HUES64 (cell line): Measurements from ENCODE around the gene KRTAP2-3.
"Not testable (repeated sequence)": the region's sequence is repeated elsewhere in the genome, so short reads cannot be mapped to it uniquely, and the experiment has no call there.

Source experiments
- H3K27ac ChIP-seq: 2 replicates; pipeline ENCODE4 v1.7.0; 2013; ENCODE audit warnings: low read depth, low read length, inconsistent platforms
- H3K27me3 ChIP-seq: 2 replicates; pipeline ENCODE4 v1.6.1; 2013; ENCODE audit warnings: mild to moderate bottlenecking, low read length; ENCODE audit not compliant: insufficient read depth
- H3K36me3 ChIP-seq: 2 replicates; pipeline ENCODE4 v1.6.1; 2013; ENCODE audit warnings: mild to moderate bottlenecking, low read length; ENCODE audit not compliant: insufficient read depth
- H3K4me1 ChIP-seq: 2 replicates; pipeline ENCODE4 v1.6.1; 2013; ENCODE audit warnings: mild to moderate bottlenecking, low read length, moderate library complexity; ENCODE audit not compliant: insufficient read depth
- H3K4me3 ChIP-seq: 2 replicates; pipeline ENCODE4 v1.5.1; 2013; ENCODE audit warnings: mild to moderate bottlenecking, low read length, moderate library complexity
- H3K9ac ChIP-seq: 2 replicates; pipeline ENCODE4 v1.6.1; 2013; ENCODE audit warnings: mild to moderate bottlenecking, low read depth, low read length
- H3K9me3 ChIP-seq: 2 replicates; pipeline ENCODE4 v1.6.1; 2013; ENCODE audit warnings: low read depth, low read length; ENCODE audit not compliant: insufficient read depth
- WGBS: fragments of 150-250, 120-280 bp; methylation state at CpG from one replicate; pipeline ENCODE4 v1.1.7; 2013; ENCODE audit warnings: missing lambda C conversion rate; 5-methylcytosine and 5-hydroxymethylcytosine counted together

Gene KRTAP2-3

GRCh38 chr17:41065016-41065689 lies 5.2 kb upstream of the KRTAP2-3 start:
- not testable (repeated sequence) for H3K27ac ChIP-seq, H3K36me3 ChIP-seq, H3K27me3 ChIP-seq, H3K4me1 ChIP-seq, H3K9ac ChIP-seq, H3K4me3 ChIP-seq, H3K9me3 ChIP-seq
- 97% methylated on average over 3 of the region's 16 CpGs for WGBS

DNA sequence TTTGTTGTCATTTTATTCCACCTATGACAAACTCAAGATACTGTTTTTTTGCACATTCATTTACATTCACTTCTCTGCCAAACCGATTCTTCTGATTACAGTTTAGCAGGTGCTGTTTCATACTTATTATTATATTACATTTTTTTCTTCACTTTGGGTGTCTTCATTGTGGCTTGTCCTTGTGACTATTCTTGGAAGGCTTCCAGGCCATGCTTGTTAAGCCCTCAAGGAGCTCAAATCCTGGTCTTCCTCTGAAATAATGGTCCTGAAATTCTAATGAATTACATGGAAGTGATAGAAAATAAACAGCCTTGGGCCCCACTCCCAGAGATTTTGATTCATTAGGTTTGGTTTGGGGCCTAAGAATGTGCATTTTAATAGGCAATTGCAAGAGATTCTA lies 4.4 kb upstream of the KRTAP2-3 start:
- H3K4me3 ChIP-seq: no peak overlapping the region
- H3K4me1 ChIP-seq: peaks cover 3% of the 10 kb centered on the region; the same call in 1 of the 2 replicates
- H3K9me3 ChIP-seq: no peaks in the 10 kb centered on the region
- no peak overlapping the region for H3K9ac ChIP-seq
- no peaks in the 10 kb centered on the region for H3K27me3 ChIP-seq
- no peaks in the 10 kb centered on the region for H3K36me3 ChIP-seq
- WGBS: no CpG with 5 or more reads among the region's 1 CpG
- H3K27ac ChIP-seq: no peak overlapping the region

- 97% methylated on average over 2 of the region's 4 CpGs for WGBS
Observed at GRCh38 chr17:41063449-41063848, 3.5 kb upstream of the KRTAP2-3 start.

DNA sequence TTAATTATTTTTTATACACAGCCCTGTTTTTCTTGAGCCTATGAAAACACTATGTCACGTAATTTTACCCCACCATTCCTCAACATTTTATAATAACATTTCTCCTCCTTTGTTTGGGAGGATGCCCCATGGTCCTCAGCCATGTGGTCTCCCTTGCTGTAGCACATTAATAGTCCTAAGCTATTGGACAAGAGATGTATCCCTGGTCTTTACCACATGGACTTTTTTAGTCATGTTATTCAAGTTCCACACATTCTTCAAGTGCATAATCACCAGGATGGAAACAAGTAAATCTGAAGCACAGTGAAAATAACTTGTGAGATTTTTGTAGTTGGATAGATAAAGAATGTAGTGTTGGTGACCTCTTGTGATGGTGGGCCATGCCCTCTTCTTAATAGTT lies 2.0 kb upstream of the KRTAP2-3 start:
- Histone ChIP-seq H3K27me3 (no peaks in the 10 kb centered on the region), H3K9ac (no peak overlapping the region), H3K9me3 (0 out of 2 replicates have a peak, but pooled peaks cover 4% of the 10 kb centered on the region), H3K36me3 (no peaks in the 10 kb centered on the region), H3K4me1 (peaks cover 7% of the 10 kb centered on the region; the same call in 1 of the 2 replicates), H3K27ac (no peak overlapping the region), H3K4me3 (no peak overlapping the region)
- 100% methylated on average over 1 of the region's 1 CpG for WGBS

More at GRCh38 chr17:41063449-41063848, 3.5 kb upstream of the KRTAP2-3 start:
- H3K4me3 ChIP-seq: no peak overlapping the region
- no peaks in the 10 kb centered on the region for H3K9me3 ChIP-seq
- no peak overlapping the region for H3K27ac ChIP-seq
- H3K4me1 ChIP-seq: peaks cover 7% of the 10 kb centered on the region; the same call in 1 of the 2 replicates
- no peaks in the 10 kb centered on the region for H3K27me3 ChIP-seq
- no peaks in the 10 kb centered on the region for H3K36me3 ChIP-seq
- H3K9ac ChIP-seq: no peak overlapping the region

GRCh38 chr17:41059276-41060051 lies 450 bp downstream of the KRTAP2-3 start:
- H3K9ac ChIP-seq, H3K4me1 ChIP-seq, H3K9me3 ChIP-seq, H3K27me3 ChIP-seq, H3K27ac ChIP-seq, H3K4me3 ChIP-seq, H3K36me3 ChIP-seq: not testable (repeated sequence)
- WGBS: 79% methylated on average over 10 of the region's 31 CpGs

- WGBS: 88% methylated on average over 1 of the region's 5 CpGs
- no peak overlapping the region for H3K9ac ChIP-seq
- no peaks in the 10 kb centered on the region for H3K27me3 ChIP-seq
- no peaks in the 10 kb centered on the region for H3K36me3 ChIP-seq
- 0 out of 2 replicates have a peak, but pooled peaks cover 4% of the 10 kb centered on the region for H3K9me3 ChIP-seq
- peaks cover 7% of the 10 kb centered on the region; the same call in 1 of the 2 replicates for H3K4me1 ChIP-seq
- H3K4me3 ChIP-seq: no peak overlapping the region
- no peak overlapping the region for H3K27ac ChIP-seq
Observed at GRCh38 chr17:41058741-41059140, 1.2 kb downstream of the KRTAP2-3 start.

GRCh38 chr17:41057547-41057946 lies 2.4 kb downstream of the KRTAP2-3 start:
- H3K9me3 ChIP-seq: 0 out of 2 replicates have a peak, but pooled peaks cover 4% of the 10 kb centered on the region
- H3K4me1 ChIP-seq: peaks cover 7% of the 10 kb centered on the region; the same call in 1 of the 2 replicates
- no peak overlapping the region for H3K4me3 ChIP-seq
- no peaks in the 10 kb centered on the region for H3K27me3 ChIP-seq
- no peaks in the 10 kb centered on the region for H3K36me3 ChIP-seq
- H3K9ac ChIP-seq: no peak overlapping the region
- WGBS: no CpG with 5 or more reads among the region's 1 CpG
- no peak overlapping the region for H3K27ac ChIP-seq

DNA sequence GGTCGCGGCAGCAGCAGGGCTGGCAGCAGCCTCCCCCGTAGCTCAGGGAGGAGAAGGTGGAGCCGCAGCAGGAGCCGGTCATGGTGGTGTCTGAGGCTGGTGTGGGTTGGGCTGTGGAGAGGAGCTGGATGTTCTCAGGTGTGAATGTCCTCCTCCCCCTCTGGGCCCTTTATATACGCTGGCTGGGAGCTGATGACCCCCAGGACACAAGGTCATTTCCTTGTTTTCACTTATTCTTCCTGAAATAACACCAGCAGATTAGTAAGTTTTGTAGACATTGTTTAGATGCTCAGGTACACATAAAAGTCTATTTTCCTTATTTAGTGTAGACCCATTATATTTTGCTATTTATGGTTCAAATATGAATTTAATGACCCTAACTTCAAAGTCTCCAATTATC lies 4.8 kb downstream of the KRTAP2-3 start, which contains the start of gene KRTAP2-2:
Gene KRTAP2-2 (minus strand): TSS at position 101 of the 400 bp plus-strand sequence. CDS start 19 bp downstream, at position 82.
- not testable (repeated sequence) for H3K4me1 ChIP-seq, H3K4me3 ChIP-seq, H3K27me3 ChIP-seq, H3K27ac ChIP-seq, H3K36me3 ChIP-seq, H3K9me3 ChIP-seq, H3K9ac ChIP-seq
- WGBS: no CpG with 5 or more reads among the region's 6 CpGs

GRCh38 chr17:41054556-41054955 lies 5.4 kb downstream of the KRTAP2-3 start:
- H3K9ac ChIP-seq, H3K4me3 ChIP-seq, H3K36me3 ChIP-seq, H3K9me3 ChIP-seq, H3K27me3 ChIP-seq, H3K27ac ChIP-seq, H3K4me1 ChIP-seq: not testable (repeated sequence)
- 91% methylated on average over 9 of the region's 9 CpGs for WGBS

DNA sequence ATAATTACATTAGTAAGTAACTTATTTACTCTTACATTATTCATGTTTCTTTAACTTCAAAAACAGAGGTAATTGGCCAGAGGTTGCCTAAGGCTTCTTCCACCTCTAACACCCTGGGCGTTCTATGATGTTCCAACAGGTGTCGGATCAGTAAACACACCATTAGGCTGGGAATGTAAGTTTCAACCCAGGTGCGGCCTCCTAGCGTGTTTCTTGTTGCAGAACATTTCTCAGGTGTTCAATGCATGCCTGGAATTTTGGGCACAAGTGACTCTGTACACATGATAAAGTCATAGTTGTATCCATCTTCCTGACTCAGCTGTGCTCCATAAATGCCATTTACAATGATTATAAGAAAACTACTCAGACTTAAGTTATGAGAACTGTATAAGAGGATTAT lies 5.9 kb downstream of the KRTAP2-3 start:
- Histone ChIP-seq H3K4me3 (no peak overlapping the region), H3K36me3 (no peaks in the 10 kb centered on the region), H3K27me3 (no peaks in the 10 kb centered on the region), H3K9ac (no peak overlapping the region), H3K9me3 (0 out of 2 replicates have a peak, but pooled peaks cover 4% of the 10 kb centered on the region), H3K4me1 (peaks cover 2% of the 10 kb centered on the region; the same call in 1 of the 2 replicates), H3K27ac (no peak overlapping the region)
- 94% methylated on average over 4 of the region's 4 CpGs for WGBS

GRCh38 chr17:41052566-41052965 lies 7.3 kb downstream of the KRTAP2-3 start:
- H3K27me3 ChIP-seq: no peaks in the 10 kb centered on the region
- H3K36me3 ChIP-seq: no peaks in the 10 kb centered on the region
- H3K4me1 ChIP-seq: peaks cover 6% of the 10 kb centered on the region; the same call in 1 of the 2 replicates
- 0 out of 2 replicates have a peak, but pooled peaks cover 3% of the 10 kb centered on the region for H3K9me3 ChIP-seq
- H3K27ac ChIP-seq: no peak overlapping the region
- no peak overlapping the region for H3K9ac ChIP-seq
- no peak overlapping the region for H3K4me3 ChIP-seq
